Pancreas (tissue), 10 donors: Measurements from ENCODE around the gene ZNF177. TPM values are rescaled to one million over a fixed set of nuclear protein-coding genes. Genes with fewer than 3 reads are reported as not detected.

Experiments
- ATAC-seq, 4 donors: fragments of 200-7000 bp; cut with Tn5 transposase; one replicate each; pipeline versions ENCODE4 v1.8.0 to v1.9.1; 2020; ENCODE audit warnings: mild to moderate bottlenecking in 4 of 4, moderate library complexity in 4 of 4
- DNase-seq, 6 donors: peaks; one replicate each; pipeline ENCODE4 v3.0.0-alpha.2; 2020
- FAIRE-seq: peaks from 2 replicates; lab custom pipeline; 2012; peaks lifted over from hg19 to GRCh38; lab: Jason Lieb, UNC
- H3K27ac ChIP-seq, 4 donors: fragments of 200-600 bp; sonication (generic); 1 replicate in 3 of 4; 2 replicates in 1 of 4; pipeline versions ENCODE4 v1.5.0 to v1.8.0; 2020
- H3K27me3 ChIP-seq, 4 donors: fragments of 200-600 bp; one replicate each; pipeline ENCODE4 v1.8.0; 2021
- H3K36me3 ChIP-seq, 3 donors: fragments of 200-600 bp; sonication (generic) in 1 of 3; one replicate each; pipeline versions ENCODE4 v1.5.0 to v1.8.0; 2020 to 2021
- H3K4me1 ChIP-seq, 3 donors: fragments of 200-600 bp; one replicate each; pipeline ENCODE4 v1.8.0; 2021
- H3K4me3 ChIP-seq, 4 donors: fragments of 200-600 bp; sonication (generic) in 2 of 4; one replicate each; pipeline versions ENCODE4 v1.5.0 to v1.8.0; 2020 to 2021
- H3K9me3 ChIP-seq, 4 donors: fragments of 200-600 bp; one replicate each; pipeline ENCODE4 v1.8.0; 2021
- CTCF ChIP-seq, 4 donors: fragments of 200-600 bp; sonication (generic) in 3 of 4; IDR thresholded peaks; one replicate each; pipeline versions ENCODE4 v1.5.0 to v1.8.0; 2021; ENCODE audit warnings: antibody characterized with exemption in 4 of 4
- WGBS, 2 donors: extraction: QIAGEN DNeasy Blood & Tissue Kit; methylation state at CpG; one replicate each; pipeline ENCODE4 v1.1.7; 2013; 5-methylcytosine and 5-hydroxymethylcytosine counted together
- intact Hi-C, 3 donors: fragments of 100-400 bp; cut with DNase I; formaldehyde crosslinking; loops; one replicate each; pipeline versions ENCODE4 v1.11.1 to v1.14.2; 2022
- polyA plus RNA-seq, 2 donors: library from polyadenylated mRNA; stranded (reverse); fragments of 200-250 nt; gene quantifications; one replicate each; pipeline ENCODE4 v1.2.3, GENCODE V29; 2013
- total RNA-seq, 6 donors: library from RNA; stranded (reverse); fragmentation: NEBNext Ultra II Directional in 4 of 6; extraction: Animal tissue kit (Norgen Biotek cat#: 25700) in 4 of 6; gene quantifications; one replicate each; pipeline versions ENCODE4 v1.2.1 to v1.2.4, GENCODE V29; 2021 to 2023
- donor health status: healthy with polysubstance abuse.
- donor health status: DM: no; HTN: no; CAD: no; lungs with moderate emphysema.
- donor health status: DM: no; HTN: no; CAD: no.
- donor health status: control.
- donor health status: control.
- donor health status: Bipolar disorder and iron deficiency.
- donor health status: DM: yes; HTN: yes; CAD: no.
- donor health status: DM: no; HTN: no; CAD: no.
- donor health status: DM: no; HTN: no; CAD: no.
- donor health status: DM: yes; HTN: yes; CAD: no.

ZNF177 gene
- total and polyA plus RNA-seq, 8 donors = 0.32 to 4.3 (median 0.87) TPM; not detected in 1

- DNase-seq (no peak), ATAC-seq (no peak), FAIRE-seq (no peak)
- Histone ChIP-seq H3K4me3 (no peak overlapping the region), H3K9me3 (peaks cover 0 to 5% (median 2%) of the 10 kb centered on the region in 4 donors), H3K27me3 (no peaks in the 10 kb centered on the region), H3K36me3 (peaks cover 0 to 5% (median 0%) of the 10 kb centered on the region in 3 donors), H3K27ac (no peak overlapping the region), H3K4me1 (no peaks in the 10 kb centered on the region)
- TF ChIP-seq CTCF (IDR thresholded peaks at IDR 0.05) = no peak
- WGBS, 2 donors = 92 to 93% methylated on average over 5 of the region's 5 CpGs
- intact Hi-C loops = no loop called here
These were observed 45.0 kb downstream of the ZNF177 start for GRCh38 chr19:9407827-9408226.

- Histone ChIP-seq H3K9me3 (peaks cover 0 to 22% (median 5%) of the 10 kb centered on the region in 4 donors), H3K4me1 (no peaks in the 10 kb centered on the region), H3K27me3 (no peaks in the 10 kb centered on the region), H3K36me3 (peaks cover 27 to 61% (median 45%) of the 10 kb centered on the region in 3 donors), H3K27ac (no peak overlapping the region), H3K4me3 (no peak overlapping the region)
- TF ChIP-seq CTCF (IDR thresholded peaks at IDR 0.05) = no peak
- intact Hi-C loops = no loop called here
- 97 to 98% methylated on average over 14 of the region's 14 CpGs for WGBS, 2 donors
- ATAC-seq = no peak
- no peak for FAIRE-seq
- DNase-seq = no peak
These were observed 50.6 kb downstream of the ZNF177 start for GRCh38 chr19:9413240-9413954.

- no peak for FAIRE-seq
- no peak for TF ChIP-seq CTCF (IDR thresholded peaks at IDR 0.05)
- intact Hi-C loops = no loop called here
- no peaks in the 10 kb centered on the region for H3K4me1 ChIP-seq
- H3K9me3 ChIP-seq = no peaks in the 10 kb centered on the region
- H3K27ac ChIP-seq = no peak overlapping the region
- no peaks in the 10 kb centered on the region for H3K27me3 ChIP-seq
- DNase-seq = no peak
- peaks cover 0 to 22% (median 4%) of the 10 kb centered on the region in 3 donors for H3K36me3 ChIP-seq
- no peak overlapping the region for H3K4me3 ChIP-seq
- 86 to 89% methylated on average over 6 of the region's 6 CpGs for WGBS, 2 donors
- ATAC-seq = no peak
These were observed 65.1 kb downstream of the ZNF177 start for GRCh38 chr19:9427941-9428340.

DNA sequence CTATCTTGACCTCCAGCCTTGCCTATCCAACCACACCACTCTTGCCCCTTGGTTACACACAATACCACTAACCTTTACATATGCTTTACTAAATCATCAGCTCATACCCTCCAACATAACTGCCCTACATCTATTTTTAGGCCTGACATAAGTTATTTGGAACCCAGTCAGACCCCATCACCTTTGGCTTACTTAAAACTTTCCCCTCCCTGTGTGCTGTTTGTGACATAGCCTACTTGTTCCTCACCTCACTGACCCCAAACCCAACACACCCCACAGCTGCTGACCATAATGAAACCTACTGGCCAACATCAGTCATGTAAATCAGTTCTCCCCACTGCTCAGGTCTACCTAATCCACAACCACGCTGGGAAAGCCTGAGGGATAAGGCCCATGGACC lies 67.6 kb downstream of the ZNF177 start:
- Histone ChIP-seq H3K27me3 (no peaks in the 10 kb centered on the region), H3K9me3 (no peaks in the 10 kb centered on the region), H3K4me1 (peaks cover 0 to 7% (median 4%) of the 10 kb centered on the region in 3 donors), H3K4me3 (no peak overlapping the region), H3K27ac (no peak overlapping the region), H3K36me3 (peaks cover 0 to 5% (median 4%) of the 10 kb centered on the region in 3 donors)
- no peak for FAIRE-seq
- ATAC-seq = no peak
- DNase-seq = no peak
- TF ChIP-seq CTCF (IDR thresholded peaks at IDR 0.05) = no peak
- intact Hi-C loops = no loop called here
- 100% methylated on average over 1 of the region's 1 CpG for WGBS, 2 donors

GRCh38 chr19:9431475-9431874 lies 68.7 kb downstream of the ZNF177 start:
- H3K4me1 ChIP-seq = peaks cover 0 to 7% (median 4%) of the 10 kb centered on the region in 3 donors
- H3K27me3 ChIP-seq = no peaks in the 10 kb centered on the region
- DNase-seq (no peak), ATAC-seq (no peak), FAIRE-seq (no peak)
- H3K4me3 ChIP-seq = no peak overlapping the region
- H3K9me3 ChIP-seq = no peaks in the 10 kb centered on the region
- TF ChIP-seq CTCF (IDR thresholded peaks at IDR 0.05) = no peak
- no peak overlapping the region for H3K27ac ChIP-seq
- peaks cover 0 to 5% (median 4%) of the 10 kb centered on the region in 3 donors for H3K36me3 ChIP-seq
- WGBS, 2 donors = 87 to 88% methylated on average over 7 of the region's 7 CpGs
- intact Hi-C loops = no loop called here
